ENCODE results near the gene CCDC85C.

The CCDC85C gene

DNA sequence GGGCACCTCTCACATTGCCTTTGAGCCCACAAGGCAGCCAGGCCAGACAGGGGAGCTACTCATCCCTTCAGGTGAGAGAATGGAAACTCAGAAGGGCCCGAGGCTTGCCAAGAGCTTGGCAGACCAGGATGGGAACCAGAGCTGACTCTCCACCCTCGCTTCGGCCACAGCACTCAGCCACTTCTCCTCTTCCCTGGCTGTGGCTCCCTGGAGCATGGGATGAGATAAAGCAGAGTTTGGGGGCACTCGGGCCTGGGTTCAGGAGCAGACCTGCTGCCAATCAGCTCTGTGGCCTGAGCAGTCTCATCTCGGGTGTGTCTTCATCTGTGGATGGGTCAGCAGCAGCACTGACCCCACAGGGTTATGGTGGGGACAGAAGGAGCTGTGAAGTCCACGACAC, 20.0 kb upstream of the CCDC85C start:
- no peak overlapping the region for H3K27ac ChIP-seq
- TF ChIP-seq, protein P1, sequence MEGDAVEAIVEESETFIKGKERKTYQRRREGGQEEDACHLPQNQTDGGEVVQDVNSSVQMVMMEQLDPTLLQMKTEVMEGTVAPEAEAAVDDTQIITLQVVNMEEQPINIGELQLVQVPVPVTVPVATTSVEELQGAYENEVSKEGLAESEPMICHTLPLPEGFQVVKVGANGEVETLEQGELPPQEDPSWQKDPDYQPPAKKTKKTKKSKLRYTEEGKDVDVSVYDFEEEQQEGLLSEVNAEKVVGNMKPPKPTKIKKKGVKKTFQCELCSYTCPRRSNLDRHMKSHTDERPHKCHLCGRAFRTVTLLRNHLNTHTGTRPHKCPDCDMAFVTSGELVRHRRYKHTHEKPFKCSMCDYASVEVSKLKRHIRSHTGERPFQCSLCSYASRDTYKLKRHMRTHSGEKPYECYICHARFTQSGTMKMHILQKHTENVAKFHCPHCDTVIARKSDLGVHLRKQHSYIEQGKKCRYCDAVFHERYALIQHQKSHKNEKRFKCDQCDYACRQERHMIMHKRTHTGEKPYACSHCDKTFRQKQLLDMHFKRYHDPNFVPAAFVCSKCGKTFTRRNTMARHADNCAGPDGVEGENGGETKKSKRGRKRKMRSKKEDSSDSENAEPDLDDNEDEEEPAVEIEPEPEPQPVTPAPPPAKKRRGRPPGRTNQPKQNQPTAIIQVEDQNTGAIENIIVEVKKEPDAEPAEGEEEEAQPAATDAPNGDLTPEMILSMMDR (IDR thresholded peaks at IDR 0.05) = no peak
- no peak for TF ChIP-seq ZFX (IDR thresholded peaks at IDR 0.05; ENCODE audit: borderline replicate concordance)

- TF ChIP-seq ZFX (IDR thresholded peaks at IDR 0.05; ENCODE audit: borderline replicate concordance) = no peak
- TF ChIP-seq, protein P1 (IDR thresholded peaks at IDR 0.05) = no peak
- H3K27ac ChIP-seq = no peak overlapping the region
Measured at GRCh38 chr14:99621948-99622347, 17.9 kb upstream of the CCDC85C start.

GRCh38 chr14:99619835-99620834, 16.1 kb upstream of the CCDC85C start:
- TF ChIP-seq, protein P1 (IDR thresholded peaks at IDR 0.05) = no peak
- no peak for TF ChIP-seq ZFX (IDR thresholded peaks at IDR 0.05; ENCODE audit: borderline replicate concordance)
- no peak overlapping the region for H3K27ac ChIP-seq

DNA sequence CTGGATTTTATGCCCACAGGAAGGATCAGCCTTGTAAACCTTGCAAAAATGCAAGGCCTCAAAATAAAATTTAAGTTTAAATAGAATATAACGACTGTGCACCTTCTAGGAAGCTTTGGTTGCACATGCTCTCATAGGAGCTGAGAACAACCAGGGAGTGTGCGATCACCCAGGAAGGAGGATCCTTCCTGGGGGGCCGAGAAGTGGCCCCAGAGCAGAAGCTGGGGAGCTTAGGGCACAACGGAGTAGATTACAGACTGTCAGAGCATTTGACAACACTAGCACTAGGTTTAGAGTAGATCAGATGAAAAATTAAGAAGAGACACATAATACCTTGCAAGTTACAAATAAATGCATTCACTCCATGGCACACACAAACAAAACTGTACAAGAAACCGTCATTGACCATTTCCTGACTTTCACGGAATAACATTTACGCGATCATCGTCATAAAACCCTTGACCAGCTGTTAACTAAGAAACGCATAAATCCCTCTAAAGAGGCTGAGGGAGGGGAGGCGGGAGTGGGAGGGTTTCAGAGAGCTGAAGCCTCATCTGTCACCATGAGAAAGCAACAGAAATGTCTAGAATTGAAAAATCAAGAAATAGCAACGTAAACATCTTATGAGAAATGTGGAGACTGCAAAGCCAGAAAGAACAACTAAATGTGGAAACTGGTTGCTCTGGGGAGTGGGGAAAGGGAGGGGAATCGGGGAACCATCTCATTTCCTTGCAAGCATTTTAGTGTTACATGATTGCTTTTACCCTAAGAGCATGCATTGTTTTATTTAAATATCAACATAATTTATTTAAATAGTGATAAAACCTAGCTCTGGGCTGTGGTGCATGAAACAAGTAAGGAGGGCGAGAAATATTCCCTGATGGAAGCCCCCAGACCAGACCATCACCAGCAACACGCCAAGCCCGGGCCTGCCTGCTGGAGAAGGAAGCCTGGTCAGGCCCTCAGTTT, 13.1 kb upstream of the CCDC85C start:
- H3K27ac ChIP-seq = no peak overlapping the region
- TF ChIP-seq, protein P1 (IDR thresholded peaks at IDR 0.05) = no peak
- no peak for TF ChIP-seq ZFX (IDR thresholded peaks at IDR 0.05; ENCODE audit: borderline replicate concordance)

DNA sequence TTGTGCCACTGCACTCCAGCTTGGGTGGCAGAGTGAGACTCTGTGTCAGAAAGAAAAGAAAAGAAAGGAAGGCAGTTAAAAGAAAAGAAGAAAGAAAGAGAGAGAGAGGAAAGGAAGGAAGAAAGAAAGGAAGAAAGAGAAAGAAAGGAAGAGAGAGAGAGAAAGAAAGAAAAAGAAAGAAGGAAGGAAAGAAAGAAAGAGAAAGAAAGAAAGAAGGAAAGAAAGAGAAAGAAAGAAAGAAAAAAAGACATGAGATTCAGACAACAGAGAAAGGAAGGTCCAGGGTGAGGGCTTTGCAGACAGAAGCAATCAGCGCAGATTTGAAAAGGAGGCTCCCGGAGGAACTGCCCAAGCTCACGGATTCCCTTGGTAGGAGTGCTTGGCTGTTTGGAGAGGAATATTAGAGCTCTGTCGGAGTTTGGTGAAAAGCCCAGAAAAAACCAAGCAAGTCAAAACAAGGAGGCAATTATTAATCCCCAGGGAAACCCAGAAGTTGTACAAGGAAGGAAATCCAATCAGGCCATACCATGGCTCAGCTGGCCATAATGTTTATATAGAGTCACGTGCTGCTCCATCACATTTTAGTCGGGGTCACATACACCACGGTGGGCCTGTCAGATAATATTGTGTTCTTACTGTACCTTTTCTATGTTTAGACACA, 11.6 kb upstream of the CCDC85C start:
- TF ChIP-seq ZFX (IDR thresholded peaks at IDR 0.05; ENCODE audit: borderline replicate concordance) = no peak
- TF ChIP-seq, protein P1 (IDR thresholded peaks at IDR 0.05) = no peak
- H3K27ac ChIP-seq = no peak overlapping the region

DNA sequence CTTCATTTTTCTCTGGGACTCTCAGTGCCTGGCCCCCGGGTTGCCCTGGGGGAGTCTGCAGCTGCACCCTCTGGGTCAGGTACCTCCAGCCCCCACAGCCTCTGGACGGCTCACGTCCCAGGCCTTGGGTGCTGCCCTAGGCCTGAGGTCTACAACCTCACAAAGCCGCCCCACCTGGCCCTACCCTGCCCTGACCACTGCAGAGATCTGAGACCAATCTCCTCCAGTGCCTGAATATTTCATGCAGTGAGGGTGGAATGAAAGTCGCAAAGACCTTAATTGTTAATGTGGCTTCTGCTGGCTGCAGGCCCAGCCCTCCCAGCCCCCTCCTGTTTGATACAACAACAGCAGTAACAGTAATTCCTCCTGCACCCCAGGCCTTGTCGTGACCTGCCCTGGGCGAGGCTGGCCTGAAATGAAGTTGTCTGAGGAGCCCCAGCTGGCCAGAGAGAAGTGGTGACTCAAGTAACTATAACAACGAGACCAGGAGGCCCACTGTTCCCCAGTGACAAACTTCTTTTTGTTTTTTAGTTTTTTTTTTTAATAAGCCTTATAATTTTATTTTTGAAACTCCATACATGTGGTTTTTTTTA, 8.8 kb upstream of the CCDC85C start:
- H3K27ac ChIP-seq = no peak overlapping the region
- TF ChIP-seq, protein P1 (IDR thresholded peaks at IDR 0.05) = no peak
- no peak for TF ChIP-seq ZFX (IDR thresholded peaks at IDR 0.05; ENCODE audit: borderline replicate concordance)
